Left forelimb (tissue), 1 donor: ENCODE data around the gene PITX2.
A peak's percentile ranks its signal among the peaks of the same experiment; 100 is the strongest.

Source experiments
- DNase-seq: peaks from one replicate; pipeline ENCODE4 v3.0.0-alpha.2; 2018; ENCODE audit warnings: low spot score

PITX2 gene

GRCh38 chr4:110636171-110636679 is 13.3 kb upstream of the PITX2 start:
- DNase-seq: no peak

GRCh38 chr4:110635163-110635865 is 12.4 kb upstream of the PITX2 start:
- DNase-seq: no peak

DNA sequence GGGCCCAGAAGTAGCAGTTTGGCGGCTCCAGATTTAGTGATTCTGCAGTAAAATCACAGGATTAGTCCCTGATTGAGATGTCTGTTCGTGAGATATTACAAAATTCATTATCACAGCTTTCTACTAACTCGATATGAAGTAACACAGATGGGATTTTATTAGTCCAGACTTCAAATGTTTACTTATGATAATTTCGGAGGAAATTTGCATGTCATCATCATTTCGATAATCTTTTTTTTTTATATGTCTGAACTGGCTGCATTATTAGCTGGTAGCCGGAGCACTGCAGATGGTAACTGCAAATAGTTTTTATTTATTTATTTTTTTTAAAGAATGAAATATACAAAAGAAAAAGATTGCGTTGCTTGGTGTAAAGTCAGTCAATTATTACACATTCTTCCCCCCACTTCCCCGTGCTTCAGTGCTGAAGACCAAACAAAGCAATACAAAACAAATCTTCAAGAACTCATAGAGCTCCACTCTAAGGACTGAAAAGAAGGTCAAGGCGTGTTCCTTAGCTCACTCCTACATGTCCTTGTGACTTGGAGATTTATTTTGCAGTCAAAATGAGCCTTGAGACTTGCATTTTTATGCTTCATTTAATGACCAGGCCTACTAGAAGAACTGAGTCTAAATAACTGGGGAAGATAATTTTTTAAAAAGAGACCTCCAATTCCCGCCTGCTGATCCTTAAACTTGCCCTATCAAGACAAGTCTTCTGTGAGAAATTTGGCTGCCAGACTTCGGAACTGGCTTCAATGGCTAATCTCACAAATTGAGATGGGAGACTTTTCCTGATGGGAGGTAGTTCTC is 11.7 kb upstream of the PITX2 start:
- DNase-seq: no peak

DNA sequence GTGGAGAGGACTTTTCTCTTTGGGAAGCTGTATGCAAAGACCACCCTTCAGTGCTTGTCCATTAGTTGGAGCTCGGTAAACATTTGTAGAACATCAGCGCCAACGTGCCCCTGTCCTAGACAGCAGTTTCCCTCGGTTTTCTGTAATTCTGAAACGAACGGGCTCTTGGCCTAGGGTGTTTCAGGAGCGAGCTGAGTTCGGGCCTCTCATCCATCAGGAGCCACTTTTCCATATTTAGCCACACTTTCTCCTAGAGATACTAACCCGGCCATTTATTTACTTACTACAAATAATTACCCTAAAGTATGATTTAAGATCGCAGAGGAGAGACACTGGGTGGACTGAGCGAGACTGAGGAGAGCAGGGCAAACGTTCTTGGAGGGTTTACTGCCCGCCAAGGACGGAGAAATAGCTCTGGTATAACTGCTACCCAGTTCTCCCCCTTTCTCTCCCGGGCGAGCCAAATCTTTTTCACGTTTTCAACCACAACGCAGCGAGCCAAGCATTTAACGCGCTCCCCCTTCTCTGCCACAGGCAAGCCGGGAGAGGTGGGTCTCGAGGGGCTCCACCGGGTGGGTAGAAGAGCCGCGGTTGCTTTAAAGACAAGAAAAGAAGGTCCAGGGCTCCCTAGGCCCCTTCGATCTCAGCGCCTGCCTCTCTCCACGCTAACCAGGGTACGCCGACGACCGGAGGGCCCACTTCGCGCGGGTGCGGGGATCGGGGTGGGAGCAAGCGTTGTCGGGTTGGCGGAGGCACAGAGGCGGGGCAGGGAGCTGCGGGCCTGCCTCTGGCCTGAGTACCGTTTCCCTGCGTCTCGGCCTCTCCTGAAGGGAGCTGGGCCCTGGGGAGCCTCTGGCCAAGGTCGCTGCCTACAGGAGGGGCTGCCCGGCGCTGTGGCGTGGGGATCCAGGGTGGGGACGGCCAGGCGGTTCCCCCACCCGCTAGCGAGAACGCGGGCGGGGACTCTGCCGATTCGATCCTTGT is 10.8 kb upstream of the PITX2 start:
- DNase-seq: no peak

- no peak for DNase-seq
Observed at GRCh38 chr4:110632506-110633357, 9.9 kb upstream of the PITX2 start.

GRCh38 chr4:110631584-110632505 is 9.0 kb upstream of the PITX2 start:
- peak; percentile 86 for DNase-seq

- DNase-seq: no peak
Observed at GRCh38 chr4:110630688-110631402, 8.0 kb upstream of the PITX2 start.

GRCh38 chr4:110629780-110630687 is 7.2 kb upstream of the PITX2 start:
- DNase-seq: no peak

- DNase-seq: no peak
Observed at GRCh38 chr4:110629214-110629754, 6.4 kb upstream of the PITX2 start.

GRCh38 chr4:110628663-110629213 is 5.9 kb upstream of the PITX2 start:
- no peak for DNase-seq

- DNase-seq: no peak
Observed at GRCh38 chr4:110627977-110628662, 5.2 kb upstream of the PITX2 start.

DNA sequence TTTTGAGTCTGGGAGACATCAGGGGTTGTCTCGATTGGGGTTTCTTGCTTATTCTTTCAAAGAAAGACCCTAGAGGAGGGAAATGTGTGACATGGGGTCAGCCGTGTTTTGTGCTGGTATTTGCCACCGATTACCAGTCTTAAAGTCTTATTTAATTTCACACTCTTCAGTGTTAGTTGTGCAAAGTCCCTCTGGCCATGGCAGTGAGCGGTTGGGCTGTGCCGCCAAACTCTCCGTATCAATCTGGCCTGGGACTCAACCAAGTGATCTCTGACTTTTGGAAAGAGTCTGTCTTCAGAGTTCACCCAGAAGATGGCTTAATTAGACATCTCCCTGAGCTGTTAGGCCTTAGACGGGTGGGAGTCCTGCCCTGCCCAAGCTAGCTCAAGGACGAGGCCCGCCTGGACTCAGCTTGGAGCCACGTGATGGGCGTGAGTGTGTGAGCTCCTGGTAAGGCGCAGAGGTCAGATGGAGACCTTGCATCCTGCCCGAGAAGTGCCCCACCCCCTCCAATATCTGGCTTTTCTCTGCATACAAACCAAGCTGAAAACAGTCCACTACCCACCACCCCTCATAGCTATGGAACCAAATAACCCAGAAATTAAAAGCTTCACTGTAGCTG is 3.8 kb upstream of the PITX2 start:
- DNase-seq: no peak

GRCh38 chr4:110625576-110626257 is 2.8 kb upstream of the PITX2 start:
- no peak for DNase-seq

- DNase-seq: no peak
Observed at GRCh38 chr4:110624904-110625494, 2.1 kb upstream of the PITX2 start.

- no peak for DNase-seq
Observed at GRCh38 chr4:110624398-110624780, 1.5 kb upstream of the PITX2 start.
